GM21576 (cell line): ENCODE data around the gene TNFSF18.
"Not testable (repeated sequence)": the region's sequence is repeated elsewhere in the genome, so short reads cannot be mapped to it uniquely, and the experiment has no call there.

ENCODE experiments used
- ATAC-seq: cut with Tn5 transposase; IDR thresholded peaks from one replicate; pipeline ENCODE4 v1.9.1; 2021; ENCODE audit warnings: mild to moderate bottlenecking, moderate library complexity; ENCODE audit not compliant: unreplicated experiment

Gene TNFSF18

GRCh38 chr1:173050865-173051264, at the start of gene TNFSF18:
Gene TNFSF18 (minus strand): TSS chr1:173050941. CDS start chr1:173050896, 45 bp downstream.
- ATAC-seq, result no peak

- ATAC-seq, result no peak
These were observed 48.4 kb upstream of the TNFSF18 start for GRCh38 chr1:173099166-173099565.

GRCh38 chr1:173098117-173098516, 47.4 kb upstream of the TNFSF18 start:
- no peak for ATAC-seq

- no peak for ATAC-seq
These were observed 46.3 kb upstream of the TNFSF18 start for GRCh38 chr1:173097001-173097400.

GRCh38 chr1:173095632-173096031, 44.9 kb upstream of the TNFSF18 start:
- no peak for ATAC-seq

GRCh38 chr1:173094541-173094940, 43.8 kb upstream of the TNFSF18 start:
- no peak for ATAC-seq

GRCh38 chr1:173093691-173094445, 43.1 kb upstream of the TNFSF18 start:
- ATAC-seq, result no peak

GRCh38 chr1:173084292-173084691, 33.6 kb upstream of the TNFSF18 start:
- ATAC-seq, result no peak

- no peak for ATAC-seq
These were observed 32.2 kb upstream of the TNFSF18 start for GRCh38 chr1:173082913-173083312.

- not testable (repeated sequence) for ATAC-seq
These were observed 23.5 kb upstream of the TNFSF18 start for GRCh38 chr1:173074217-173074616.

GRCh38 chr1:173064011-173064410, 13.3 kb upstream of the TNFSF18 start:
- no peak for ATAC-seq

GRCh38 chr1:173063171-173063570, 12.4 kb upstream of the TNFSF18 start:
- no peak for ATAC-seq

GRCh38 chr1:173062150-173062938, 11.6 kb upstream of the TNFSF18 start:
- no peak for ATAC-seq

- ATAC-seq, result no peak
These were observed 7.8 kb upstream of the TNFSF18 start for GRCh38 chr1:173058556-173058955.

GRCh38 chr1:173057984-173058383, 7.2 kb upstream of the TNFSF18 start:
- ATAC-seq, result no peak

- no peak for ATAC-seq
These were observed 5.6 kb upstream of the TNFSF18 start for GRCh38 chr1:173056365-173056764.

- ATAC-seq, result no peak
These were observed 2.0 kb upstream of the TNFSF18 start for GRCh38 chr1:173052681-173053196.

GRCh38 chr1:173049322-173049633, 1.5 kb downstream of the TNFSF18 start:
- no peak for ATAC-seq

- no peak for ATAC-seq
These were observed 2.0 kb downstream of the TNFSF18 start for GRCh38 chr1:173048621-173049321.

- no peak for ATAC-seq
These were observed 6.1 kb downstream of the TNFSF18 start for GRCh38 chr1:173044656-173045055.

- no peak for ATAC-seq
These were observed 7.5 kb downstream of the TNFSF18 start for GRCh38 chr1:173043253-173043652.
